ENCODE data around the gene TMSB15C.

The TMSB15C gene

GRCh38 chrX:104045642-104046041, 30.4 kb downstream of the TMSB15C start:
- no peak for DNase-seq (ENCODE audit: low read depth in 2 of 2)

- DNase-seq (ENCODE audit: low read depth in 2 of 2): no peak
Observed at GRCh38 chrX:104041003-104041402, 35.0 kb downstream of the TMSB15C start.

- no peak for DNase-seq (ENCODE audit: low read depth in 2 of 2)
Observed at GRCh38 chrX:104039689-104040505, 36.1 kb downstream of the TMSB15C start, which contains the start of gene H2BW2. Gene H2BW2 (plus strand): TSS chrX:104039956. CDS start chrX:104039995, 39 bp downstream.
